Hair follicular keratinocyte (primary cell): ENCODE data around the gene TCEANC. TPM values are rescaled to one million over a fixed set of nuclear protein-coding genes. Genes with fewer than 3 reads are reported as not detected.

Experiments
- total RNA-seq: library from RNA; depleted of rRNA; stranded (reverse); fragments of >200 nt; gene quantifications from 2 replicates; pipeline ENCODE4 v1.2.3, GENCODE V29; 2015

Gene TCEANC
- total RNA-seq = 1.3 TPM in 2 replicates

GRCh38 chrX:13652850-13653693 lies at the start of gene TCEANC:
TCEANC (plus strand) TSS chrX:13653141; CDS start chrX:13662509, 9,368 bp downstream.

GRCh38 chrX:13688958-13689740 lies 36.2 kb downstream of the TCEANC start, which contains the start of gene RAB9A:
RAB9A (plus strand) TSS chrX:13689128; CDS start chrX:13708747, 19,619 bp downstream.

Other genes with a start within 250 kb of the TCEANC start
- not detected in 2 replicates for gene EGFL6, start 83.5 kb upstream of the TCEANC start, total RNA-seq
- gene RAB9A, start 36.0 kb downstream of the TCEANC start, total RNA-seq = 32.8 and 39.9 TPM in 2 replicates
- gene TRAPPC2, start 81.5 kb downstream of the TCEANC start, total RNA-seq = 7.5 and 9.2 TPM in 2 replicates
- gene OFD1, start 81.6 kb downstream of the TCEANC start, total RNA-seq = 6.6 and 11.6 TPM in 2 replicates
- 0.08 and 0.19 TPM in 2 replicates for gene GPM6B, start 164.0 kb downstream of the TCEANC start, total RNA-seq